Stimulated activated naive CD8-positive, alpha-beta T cell treated with anti-CD3 and anti-CD28 coated beads, Interleukin-15, amount 100 ng/mL, for 72 hours (primary cell): ENCODE data around the gene NFIB.

Experiments used
- ATAC-seq: fragments of 150-1000 bp; cut with Tn5 transposase; 2 replicates; pipeline ENCODE4 v1.10.0; 2021; ENCODE audit warnings: mild to moderate bottlenecking, moderate library complexity
- DNase-seq, 2 donors: peaks; one replicate each; pipeline ENCODE4 v3.0.0; 2021 to 2022
- H3K27ac Mint-ChIP-seq, 2 donors: one replicate each; pipeline ENCODE4 v1.8.0; 2022; ENCODE audit warnings: mild to moderate bottlenecking in 2 of 2, mixed read lengths in 2 of 2, moderate library complexity in 2 of 2
- H3K27me3 Mint-ChIP-seq: one replicate; pipeline ENCODE4 v1.8.0; 2022; ENCODE audit warnings: mixed read lengths
- H3K4me1 Mint-ChIP-seq: one replicate; pipeline ENCODE4 v1.8.0; 2022; ENCODE audit warnings: mild to moderate bottlenecking, mixed read lengths
- H3K4me3 Mint-ChIP-seq, 2 donors: one replicate each; pipeline ENCODE4 v1.8.0; 2022; ENCODE audit warnings: mild to moderate bottlenecking in 2 of 2, mixed read lengths in 2 of 2, moderate library complexity in 1 of 2
- H3K9me3 Mint-ChIP-seq, 2 donors: one replicate each; pipeline ENCODE4 v1.8.0; 2022; ENCODE audit warnings: mixed read lengths in 2 of 2

Gene NFIB

GRCh38 chr9:14242150-14242805, 71.7 kb downstream of the NFIB start:
- H3K4me1 Mint-ChIP-seq: no peaks in the 10 kb centered on the region
- no peaks in the 10 kb centered on the region for H3K9me3 Mint-ChIP-seq
- no peak overlapping the region for H3K27ac Mint-ChIP-seq
- H3K4me3 Mint-ChIP-seq: no peak overlapping the region
- peaks cover 3% of the 10 kb centered on the region for H3K27me3 Mint-ChIP-seq
- ATAC-seq: no peak
- no peak for DNase-seq

DNA sequence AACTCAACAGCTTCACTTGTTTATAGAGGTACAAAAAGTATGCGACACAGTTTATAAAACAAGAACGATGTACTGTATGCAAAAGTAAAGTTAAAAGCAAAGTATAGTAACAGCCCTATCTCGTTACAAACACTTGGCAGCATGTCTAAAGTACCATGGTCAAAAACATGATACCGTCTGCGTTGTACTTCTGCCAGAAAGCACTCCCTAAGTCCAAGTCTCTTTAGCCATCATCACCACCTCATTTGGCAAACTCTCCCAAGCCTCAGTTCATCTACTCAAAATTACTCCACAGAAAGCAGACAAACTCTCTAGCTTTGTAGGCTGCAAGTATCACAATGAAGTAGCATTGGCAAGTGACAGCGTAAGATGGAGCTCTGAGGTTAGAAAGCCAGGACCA, 73.4 kb downstream of the NFIB start:
- no peak for ATAC-seq
- H3K27ac Mint-ChIP-seq: no peak overlapping the region
- DNase-seq: no peak
- no peaks in the 10 kb centered on the region for H3K9me3 Mint-ChIP-seq
- H3K27me3 Mint-ChIP-seq: peaks cover 7% of the 10 kb centered on the region
- H3K4me1 Mint-ChIP-seq: no peaks in the 10 kb centered on the region
- no peak overlapping the region for H3K4me3 Mint-ChIP-seq

DNA sequence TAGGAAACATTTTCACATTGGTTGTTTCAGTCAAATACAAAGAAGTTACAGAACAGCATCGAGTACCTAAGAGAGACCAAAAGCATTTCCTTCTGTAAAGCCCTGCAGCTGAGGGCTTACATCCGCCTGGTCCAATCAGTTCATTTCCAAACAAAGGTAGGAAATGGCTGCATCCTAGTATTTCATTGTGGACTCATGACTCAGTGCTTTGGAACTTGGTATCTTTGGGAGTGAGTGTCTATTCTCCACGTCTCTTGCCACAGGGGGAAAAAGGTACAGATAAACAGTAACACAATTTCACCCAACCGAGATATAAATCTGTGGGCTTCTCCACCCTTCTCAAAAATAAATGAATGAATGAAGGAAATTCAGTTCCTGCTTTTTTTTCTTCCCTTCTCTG, 75.4 kb downstream of the NFIB start:
- no peak for DNase-seq

DNA sequence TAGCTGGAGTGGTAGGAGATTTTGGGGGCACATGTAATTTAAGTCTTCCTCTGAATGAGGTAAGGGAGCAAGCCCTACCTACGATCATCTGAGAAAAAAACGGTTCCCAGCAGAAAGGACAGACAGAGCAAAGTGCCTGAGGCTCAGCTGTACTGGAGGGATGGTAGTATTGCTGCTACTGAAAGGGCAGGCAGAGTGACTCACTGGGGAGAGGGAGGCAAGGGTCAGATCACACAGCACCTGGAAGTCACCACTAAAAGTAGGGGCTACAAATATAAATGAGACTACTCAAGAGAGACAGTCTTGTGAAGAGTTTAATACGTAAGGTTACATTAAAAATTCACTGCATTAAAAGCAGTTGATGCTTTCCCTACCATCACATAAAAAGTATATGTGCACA, 75.9 kb downstream of the NFIB start:
- H3K27me3 Mint-ChIP-seq: peaks cover 7% of the 10 kb centered on the region
- ATAC-seq (no peak), DNase-seq (no peak)
- H3K4me1 Mint-ChIP-seq: no peaks in the 10 kb centered on the region
- H3K4me3 Mint-ChIP-seq: no peak overlapping the region
- H3K9me3 Mint-ChIP-seq: no peaks in the 10 kb centered on the region
- no peak overlapping the region for H3K27ac Mint-ChIP-seq

More for the DNA sequence above, 75.4 kb downstream of the NFIB start:
- H3K27ac Mint-ChIP-seq: no peak overlapping the region
- H3K4me3 Mint-ChIP-seq: no peak overlapping the region
- no peak for ATAC-seq
- peaks cover 7% of the 10 kb centered on the region for H3K27me3 Mint-ChIP-seq
- no peaks in the 10 kb centered on the region for H3K9me3 Mint-ChIP-seq
- H3K4me1 Mint-ChIP-seq: no peaks in the 10 kb centered on the region

DNA sequence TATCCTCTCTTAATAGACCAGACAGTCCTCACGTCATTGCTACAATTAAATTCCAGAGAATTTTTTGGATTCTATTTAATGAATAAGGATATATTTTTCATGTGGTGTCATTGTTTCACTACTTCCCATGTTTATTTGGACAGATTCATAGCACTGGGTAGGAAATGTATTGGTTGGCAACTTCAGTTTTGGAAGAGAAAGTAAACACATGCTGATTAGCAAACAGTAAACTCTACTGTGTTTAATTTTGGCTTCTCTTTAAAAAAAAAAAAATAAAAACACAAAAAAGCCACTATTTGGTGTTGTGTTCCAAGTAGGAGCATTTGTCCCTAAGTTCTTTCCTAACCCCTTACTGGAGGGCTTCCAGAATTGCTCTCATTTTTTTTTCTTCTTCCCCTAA, 77.3 kb downstream of the NFIB start:
- Mint-ChIP-seq H3K27ac (no peak overlapping the region), H3K27me3 (peaks cover 7% of the 10 kb centered on the region), H3K9me3 (no peaks in the 10 kb centered on the region), H3K4me1 (no peaks in the 10 kb centered on the region), H3K4me3 (no peak overlapping the region)
- no peak for DNase-seq
- no peak for ATAC-seq

GRCh38 chr9:14232111-14232510, 81.8 kb downstream of the NFIB start:
- no peak for ATAC-seq
- H3K9me3 Mint-ChIP-seq: no peaks in the 10 kb centered on the region
- H3K4me3 Mint-ChIP-seq: no peak overlapping the region
- no peak overlapping the region for H3K27ac Mint-ChIP-seq
- H3K4me1 Mint-ChIP-seq: no peaks in the 10 kb centered on the region
- no peak for DNase-seq
- peaks cover 3% of the 10 kb centered on the region for H3K27me3 Mint-ChIP-seq

DNA sequence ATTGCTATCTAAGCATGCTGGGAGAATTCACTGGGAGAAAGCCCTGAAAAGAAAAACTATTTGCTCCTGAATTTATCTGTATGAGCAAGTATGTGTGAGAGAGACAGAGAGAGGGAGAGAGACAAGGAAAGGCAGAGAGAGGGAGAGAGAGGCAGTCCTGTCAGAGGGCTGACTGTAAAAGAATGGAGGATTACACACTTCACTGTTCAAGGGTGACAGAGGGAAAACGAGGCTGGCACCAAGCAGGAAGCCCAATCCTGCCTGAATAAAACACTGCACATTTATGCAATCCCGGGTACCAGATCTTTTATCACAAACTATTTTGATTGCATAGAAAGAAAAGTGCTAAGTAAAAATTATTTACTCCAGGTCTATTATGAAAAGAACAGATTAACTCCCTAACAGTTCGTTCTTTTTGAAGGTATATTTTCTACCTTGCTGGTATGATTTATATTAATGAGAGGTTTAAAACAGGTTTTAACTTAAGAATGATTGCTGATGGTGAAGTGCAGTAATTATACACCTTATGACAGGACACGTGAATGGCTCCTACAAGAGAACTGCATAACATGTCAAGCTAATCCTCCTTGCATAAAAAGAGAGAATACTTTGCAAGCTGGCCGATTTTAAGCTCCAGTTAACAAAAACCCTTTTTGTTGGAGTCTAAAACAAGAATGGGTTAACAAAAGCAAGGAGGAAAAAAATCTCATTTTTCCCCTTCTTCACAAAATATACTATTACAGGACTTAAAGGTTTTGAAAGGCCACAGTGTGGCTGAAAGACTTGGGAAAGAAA, 82.5 kb downstream of the NFIB start:
- Mint-ChIP-seq H3K27me3 (no peaks in the 10 kb centered on the region), H3K4me3 (no peak overlapping the region), H3K4me1 (no peaks in the 10 kb centered on the region), H3K27ac (no peak overlapping the region), H3K9me3 (no peaks in the 10 kb centered on the region)
- ATAC-seq: no peak
- DNase-seq: no peak

GRCh38 chr9:14228602-14229001, 85.3 kb downstream of the NFIB start:
- Mint-ChIP-seq H3K9me3 (no peaks in the 10 kb centered on the region), H3K4me3 (no peak overlapping the region), H3K27ac (no peak overlapping the region), H3K4me1 (no peaks in the 10 kb centered on the region), H3K27me3 (no peaks in the 10 kb centered on the region)
- DNase-seq (no peak), ATAC-seq (no peak)

GRCh38 chr9:14226855-14227532, 86.9 kb downstream of the NFIB start:
- no peaks in the 10 kb centered on the region for H3K9me3 Mint-ChIP-seq
- H3K4me3 Mint-ChIP-seq: no peak overlapping the region
- H3K27me3 Mint-ChIP-seq: no peaks in the 10 kb centered on the region
- no peaks in the 10 kb centered on the region for H3K4me1 Mint-ChIP-seq
- ATAC-seq: no peak
- no peak overlapping the region for H3K27ac Mint-ChIP-seq
- no peak for DNase-seq

DNA sequence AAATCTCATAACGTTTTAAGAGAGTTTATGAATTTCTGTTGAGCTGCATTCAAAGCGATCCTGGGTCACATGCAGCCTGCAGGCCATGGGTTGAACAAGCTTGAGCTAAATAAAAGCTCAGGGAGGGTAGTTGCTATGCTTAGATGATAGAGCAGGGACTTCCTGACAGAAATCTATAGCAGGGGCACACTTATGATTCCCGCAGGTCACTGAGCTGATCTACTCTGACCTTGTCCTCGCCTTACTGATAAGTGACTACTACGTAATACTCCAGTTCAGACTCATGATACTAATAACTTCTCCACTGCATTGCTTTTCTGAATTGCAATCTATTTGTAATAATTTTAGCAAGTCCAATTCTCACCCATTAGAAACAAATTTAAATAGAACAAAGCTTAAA, 90.9 kb downstream of the NFIB start:
- H3K27ac Mint-ChIP-seq: no peak overlapping the region
- ATAC-seq: no peak
- H3K9me3 Mint-ChIP-seq: no peaks in the 10 kb centered on the region
- H3K27me3 Mint-ChIP-seq: no peaks in the 10 kb centered on the region
- no peak overlapping the region for H3K4me3 Mint-ChIP-seq
- no peak for DNase-seq
- no peaks in the 10 kb centered on the region for H3K4me1 Mint-ChIP-seq

GRCh38 chr9:14222149-14222835, 91.6 kb downstream of the NFIB start:
- no peaks in the 10 kb centered on the region for H3K27me3 Mint-ChIP-seq
- H3K4me1 Mint-ChIP-seq: no peaks in the 10 kb centered on the region
- DNase-seq (no peak), ATAC-seq (no peak)
- no peak overlapping the region for H3K27ac Mint-ChIP-seq
- no peaks in the 10 kb centered on the region for H3K9me3 Mint-ChIP-seq
- H3K4me3 Mint-ChIP-seq: no peak overlapping the region

- DNase-seq (no peak), ATAC-seq (no peak)
- no peaks in the 10 kb centered on the region for H3K27me3 Mint-ChIP-seq
- no peaks in the 10 kb centered on the region for H3K9me3 Mint-ChIP-seq
- H3K4me1 Mint-ChIP-seq: no peaks in the 10 kb centered on the region
- H3K27ac Mint-ChIP-seq: no peak overlapping the region
- H3K4me3 Mint-ChIP-seq: no peak overlapping the region
Measured at GRCh38 chr9:14221558-14221957, 92.4 kb downstream of the NFIB start.

GRCh38 chr9:14221119-14221518, 92.8 kb downstream of the NFIB start:
- no peak overlapping the region for H3K27ac Mint-ChIP-seq
- H3K4me1 Mint-ChIP-seq: no peaks in the 10 kb centered on the region
- H3K4me3 Mint-ChIP-seq: no peak overlapping the region
- no peaks in the 10 kb centered on the region for H3K9me3 Mint-ChIP-seq
- ATAC-seq (no peak), DNase-seq (no peak)
- no peaks in the 10 kb centered on the region for H3K27me3 Mint-ChIP-seq

DNA sequence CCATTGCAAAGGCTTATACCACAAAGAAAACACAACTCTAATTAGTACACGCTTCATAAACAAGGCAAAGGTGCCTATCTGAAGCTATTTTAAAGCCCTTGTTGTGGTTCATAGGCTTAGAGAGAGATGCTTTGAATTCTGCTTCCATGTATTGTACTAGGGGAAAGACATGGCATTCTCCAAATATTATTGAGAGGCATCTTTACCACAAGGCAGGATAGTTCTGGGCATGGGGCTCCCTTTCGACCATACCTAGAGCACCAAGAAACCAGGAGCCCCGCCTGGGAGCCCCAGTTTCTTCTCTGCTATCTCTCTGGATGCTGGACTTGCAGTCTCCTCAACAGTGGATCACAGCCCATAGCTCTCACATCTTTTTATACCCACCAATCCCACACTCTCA, 93.7 kb downstream of the NFIB start:
- H3K4me1 Mint-ChIP-seq: no peaks in the 10 kb centered on the region
- no peak overlapping the region for H3K27ac Mint-ChIP-seq
- H3K27me3 Mint-ChIP-seq: no peaks in the 10 kb centered on the region
- DNase-seq (no peak), ATAC-seq (no peak)
- H3K4me3 Mint-ChIP-seq: no peak overlapping the region
- no peaks in the 10 kb centered on the region for H3K9me3 Mint-ChIP-seq

DNA sequence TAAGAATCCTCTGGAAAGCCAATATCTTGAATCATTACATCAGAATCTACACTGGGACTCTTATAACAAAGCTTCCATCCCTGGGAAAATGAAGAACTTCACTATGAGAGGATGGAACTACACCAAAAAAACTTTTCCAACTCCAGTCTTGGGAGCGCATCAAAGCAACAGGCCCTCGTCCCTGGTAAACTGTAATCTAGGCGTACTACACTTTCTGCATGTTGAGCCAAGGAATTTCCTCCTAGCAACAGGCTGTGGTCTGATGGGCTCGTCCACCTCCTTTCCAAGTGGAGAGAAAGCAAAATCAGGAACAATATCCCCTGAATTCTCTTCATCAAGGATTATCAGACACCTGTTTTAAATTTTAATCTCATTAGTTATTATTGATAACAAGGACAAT, 94.1 kb downstream of the NFIB start:
- no peaks in the 10 kb centered on the region for H3K9me3 Mint-ChIP-seq
- no peak overlapping the region for H3K27ac Mint-ChIP-seq
- ATAC-seq (no peak), DNase-seq (no peak)
- no peak overlapping the region for H3K4me3 Mint-ChIP-seq
- no peaks in the 10 kb centered on the region for H3K27me3 Mint-ChIP-seq
- H3K4me1 Mint-ChIP-seq: no peaks in the 10 kb centered on the region

GRCh38 chr9:14218253-14218652, 95.7 kb downstream of the NFIB start:
- Mint-ChIP-seq H3K9me3 (peaks cover 5 to 8% of the 10 kb centered on the region in 2 donors), H3K27me3 (peaks cover 10% of the 10 kb centered on the region), H3K4me1 (no peaks in the 10 kb centered on the region), H3K27ac (no peak overlapping the region), H3K4me3 (no peak overlapping the region)
- DNase-seq (no peak), ATAC-seq (no peak)
